MM.1S (cell line): ENCODE results near the gene APBB1IP.

ENCODE experiments used
- CTCF ChIP-seq: fragments of 300-600 bp; sonication (generic); IDR thresholded peaks from 2 replicates; pipeline ENCODE4 v1.5.1; 2016; ENCODE audit warnings: antibody characterized with exemption, low read length, mixed read lengths
- EZH2 ChIP-seq: fragments of 300-600 bp; sonication (generic); optimal IDR thresholded peaks from 2 replicates; pipeline ENCODE3; 2017; ENCODE audit warnings: low read depth, mild to moderate bottlenecking, antibody characterized with exemption, low read length, mixed read lengths
- EZH2phosphoT487 ChIP-seq: fragments of 300-600 bp; sonication (generic); IDR thresholded peaks from 2 replicates; pipeline ENCODE4 v1.6.1; 2018; ENCODE audit warnings: antibody characterized with exemption, low read length

GRCh38 chr10:26494018-26494417, 55.9 kb downstream of the APBB1IP start:
- no peak for TF ChIP-seq CTCF
- no peak for TF ChIP-seq EZH2
- TF ChIP-seq EZH2phosphoT487: no peak
